ENCODE data around the gene ACAP1. TPM values are rescaled to one million over a fixed set of nuclear protein-coding genes. Genes with fewer than 3 reads are reported as not detected.

Gene ACAP1
- total RNA-seq, 2 experiments from 2014 or later, result 343 to 375 TPM

- no peak for DNase-seq
- no peaks in the 10 kb centered on the region for H3K9me3 Mint-ChIP-seq (ENCODE audit: low read depth)
- peaks cover 49% of the 10 kb centered on the region for H3K36me3 Mint-ChIP-seq (ENCODE audit: low read depth)
- H3K4me3 Mint-ChIP-seq, result no peak overlapping the region
- H3K27ac Mint-ChIP-seq, result no peak overlapping the region
- ChIA-PET POLR2A (interaction anchor here (0.7 kb wide), 1 partner anchor 26 kb away, joined by 3 read pairs; no protein-coding TSS in a partner anchor), CTCF (interaction anchor here (0.5 to 4.1 kb wide), 6 partner anchors 10 to 90 kb away, joined by 3 to 15 read pairs (median 5); partner anchors contain the start of genes ACAP1 and NEURL4)
- H3K4me1 Mint-ChIP-seq, result peaks cover 30% of the 10 kb centered on the region
- no peak for ATAC-seq
- no peaks in the 10 kb centered on the region for H3K27me3 Mint-ChIP-seq
- intact Hi-C loops (cut with DNase I, micrococcal nuclease), result loop anchor here in 1 of 2 experiments (1.0 kb wide), 1 partner anchor 67 kb away; no protein-coding TSS in a partner anchor
Measured at GRCh38 chr17:7346761-7347614, 10.7 kb downstream of the ACAP1 start.

GRCh38 chr17:7347630-7348477 lies 11.5 kb downstream of the ACAP1 start:
- DNase-seq, result no peak
- ChIA-PET CTCF (interaction anchor here (0.5 to 4.1 kb wide), 9 partner anchors 9 to 131 kb away, joined by 3 to 18 read pairs (median 3); partner anchors contain the start of genes ACAP1 and NEURL4), POLR2A (interaction anchor here (0.7 kb wide), 1 partner anchor 27 kb away, joined by 3 read pairs; no protein-coding TSS in a partner anchor)
- intact Hi-C loops (cut with DNase I, micrococcal nuclease), result no loop called here
- H3K4me1 Mint-ChIP-seq, result peaks cover 37% of the 10 kb centered on the region
- no peak overlapping the region for H3K27ac Mint-ChIP-seq
- H3K27me3 Mint-ChIP-seq, result no peaks in the 10 kb centered on the region
- H3K4me3 Mint-ChIP-seq, result no peak overlapping the region
- no peak for ATAC-seq
- peaks cover 53% of the 10 kb centered on the region for H3K36me3 Mint-ChIP-seq (ENCODE audit: low read depth)
- no peaks in the 10 kb centered on the region for H3K9me3 Mint-ChIP-seq (ENCODE audit: low read depth)

GRCh38 chr17:7348478-7349242 lies 12.3 kb downstream of the ACAP1 start:
- ChIA-PET POLR2A (interaction anchor here (1.6 kb wide), 1 partner anchor 19 kb away, joined by 4 read pairs; no protein-coding TSS in a partner anchor), CTCF (interaction anchor here (0.5 to 3.8 kb wide), 10 partner anchors 8 to 171 kb away, joined by 3 to 18 read pairs (median 3); partner anchors contain the start of gene ACAP1)
- peaks cover 39% of the 10 kb centered on the region for H3K4me1 Mint-ChIP-seq
- H3K36me3 Mint-ChIP-seq (ENCODE audit: low read depth), result peaks cover 51% of the 10 kb centered on the region
- H3K9me3 Mint-ChIP-seq (ENCODE audit: low read depth), result no peaks in the 10 kb centered on the region
- H3K27me3 Mint-ChIP-seq, result no peaks in the 10 kb centered on the region
- intact Hi-C loops (cut with DNase I, micrococcal nuclease), result no loop called here
- no peak overlapping the region for H3K27ac Mint-ChIP-seq
- no peak for ATAC-seq
- DNase-seq, result no peak
- H3K4me3 Mint-ChIP-seq, result no peak overlapping the region

GRCh38 chr17:7351665-7352502 lies 15.6 kb downstream of the ACAP1 start, which contains the start of gene KCTD11:
Gene KCTD11 (plus strand): TSS chr17:7352162.
- Mint-ChIP-seq H3K4me3 (peak within 1 kb of the TSS; percentile 79), H3K27me3 (no peaks in the 10 kb centered on the region), H3K9me3 (ENCODE audit: low read depth) (no peaks in the 10 kb centered on the region), H3K27ac (peak within 1 kb of the TSS; percentile 84), H3K36me3 (ENCODE audit: low read depth) (peaks cover 35% of the 10 kb centered on the region), H3K4me1 (peaks cover 55% of the 10 kb centered on the region)
- ChIA-PET POLR2A (no interaction called here), CTCF (interaction anchor here (0.6 to 3.8 kb wide), 3 partner anchors 15 to 232 kb away, joined by 3 to 18 read pairs (median 3); partner anchors contain the start of genes ACAP1, MPDU1 and TMEM256)
- DNase-seq (peak; percentile 90), ATAC-seq (peak; percentile 58)
- intact Hi-C loops (cut with DNase I, micrococcal nuclease), result loop anchor here (1.0 to 5.0 kb wide), 8 partner anchors 15 to 490 kb away; partner anchors contain the start of genes ACAP1 (in 1 of the 2), GPS2 (in 1 of the 2), NEURL4 (in 1 of the 2) and PLSCR3 (in 1 of the 2)

GRCh38 chr17:7352503-7352889 lies 16.2 kb downstream of the ACAP1 start:
- H3K4me1 Mint-ChIP-seq, result peaks cover 53% of the 10 kb centered on the region
- no peaks in the 10 kb centered on the region for H3K27me3 Mint-ChIP-seq
- ATAC-seq (no peak), DNase-seq (peak; percentile 36)
- ChIA-PET POLR2A (no interaction called here), CTCF (interaction anchor here (1.0 kb wide), 1 partner anchor 237 kb away, joined by 3 read pairs; no protein-coding TSS in a partner anchor)
- intact Hi-C loops (cut with DNase I, micrococcal nuclease), result loop anchor here (2.0 to 5.0 kb wide), 2 partner anchors 84 to 490 kb away; no protein-coding TSS in a partner anchor
- peak overlapping the region; percentile 79 for H3K4me3 Mint-ChIP-seq
- H3K9me3 Mint-ChIP-seq (ENCODE audit: low read depth), result no peaks in the 10 kb centered on the region
- H3K27ac Mint-ChIP-seq, result peak overlapping the region; percentile 84
- H3K36me3 Mint-ChIP-seq (ENCODE audit: low read depth), result peaks cover 30% of the 10 kb centered on the region

- Mint-ChIP-seq H3K36me3 (ENCODE audit: low read depth) (peaks cover 30% of the 10 kb centered on the region), H3K4me1 (peaks cover 52% of the 10 kb centered on the region), H3K9me3 (ENCODE audit: low read depth) (no peaks in the 10 kb centered on the region), H3K27ac (peak overlapping the region; percentile 84), H3K27me3 (no peaks in the 10 kb centered on the region), H3K4me3 (peak overlapping the region; percentile 79)
- intact Hi-C loops (cut with DNase I, micrococcal nuclease), result loop anchor here (2.0 to 5.0 kb wide), 2 partner anchors 84 to 489 kb away; no protein-coding TSS in a partner anchor
- DNase-seq (no peak), ATAC-seq (no peak)
- CTCF ChIA-PET, result interaction anchor here (0.8 to 4.0 kb wide), 6 partner anchors 12 to 320 kb away, joined by 3 to 23 read pairs (median 3); partner anchors contain the start of gene NEURL4
- POLR2A ChIA-PET, result interaction anchor here (0.7 to 0.8 kb wide), 2 partner anchors 22 to 87 kb away, joined by 3 read pairs; no protein-coding TSS in a partner anchor
Measured at GRCh38 chr17:7352910-7353635, 16.7 kb downstream of the ACAP1 start.

- ATAC-seq, result peak; percentile 51
- intact Hi-C loops (cut with DNase I, micrococcal nuclease), result loop anchor here (2.0 to 5.0 kb wide), 2 partner anchors 206 to 488 kb away; partner anchors contain the start of gene SENP3 (in 1 of the 2)
- Mint-ChIP-seq H3K27me3 (no peaks in the 10 kb centered on the region), H3K27ac (peak overlapping the region; percentile 2), H3K9me3 (ENCODE audit: low read depth) (no peaks in the 10 kb centered on the region), H3K36me3 (ENCODE audit: low read depth) (peaks cover 22% of the 10 kb centered on the region), H3K4me3 (no peak overlapping the region), H3K4me1 (peaks cover 42% of the 10 kb centered on the region)
- CTCF ChIA-PET, result interaction anchor here (0.6 to 4.0 kb wide), 13 partner anchors 13 to 319 kb away, joined by 3 to 27 read pairs (median 3); partner anchors contain the start of genes ACAP1, NEURL4, SENP3 and TMEM102
- POLR2A ChIA-PET, result interaction anchor here (1.0 kb wide), 1 partner anchor 333 kb away, joined by 4 read pairs; the partner anchor contains the start of gene TP53
- DNase-seq, result peak; percentile 77
Measured at GRCh38 chr17:7354262-7354843, 18.0 kb downstream of the ACAP1 start.

GRCh38 chr17:7355053-7355452 lies 18.7 kb downstream of the ACAP1 start, which contains the start of gene TMEM95:
Gene TMEM95 (plus strand): TSS chr17:7355156. CDS start chr17:7355205, 49 bp downstream.
- no peaks in the 10 kb centered on the region for H3K9me3 Mint-ChIP-seq (ENCODE audit: low read depth)
- ChIA-PET POLR2A (interaction anchor here (1.0 kb wide), 1 partner anchor 332 kb away, joined by 4 read pairs; the partner anchor contains the start of gene TP53), CTCF (interaction anchor here (0.6 to 4.0 kb wide), 20 partner anchors 10 to 317 kb away, joined by 3 to 27 read pairs (median 5); partner anchors contain the start of genes ACAP1, NEURL4, SENP3 and SOX15)
- peaks cover 16% of the 10 kb centered on the region for H3K36me3 Mint-ChIP-seq (ENCODE audit: low read depth)
- DNase-seq (no peak), ATAC-seq (no peak)
- peaks cover 35% of the 10 kb centered on the region for H3K4me1 Mint-ChIP-seq
- intact Hi-C loops (cut with DNase I, micrococcal nuclease), result loop anchor here in 1 of 2 experiments (2.0 kb wide), 1 partner anchor 206 kb away; the partner anchor contains the start of gene SENP3
- no peak within 1 kb of the TSS for H3K4me3 Mint-ChIP-seq
- H3K27me3 Mint-ChIP-seq, result no peaks in the 10 kb centered on the region
- peak within 1 kb of the TSS; percentile 2 for H3K27ac Mint-ChIP-seq

Measured in activated CD4-positive, alpha-beta T cell treated with anti-CD3 and anti-CD28 coated beads for 36 hours (primary cell).